Sciatic nerve (tissue), 2 donors: ENCODE results near the gene PPAN. TPM values are rescaled to one million over a fixed set of nuclear protein-coding genes. Genes with fewer than 3 reads are reported as not detected.

Source experiments
- ATAC-seq: fragments of 200-7000 bp; cut with Tn5 transposase; one replicate; pipeline ENCODE4 v1.9.1; 2020; ENCODE audit warnings: mild to moderate bottlenecking, moderate library complexity
- DNase-seq: peaks from one replicate; pipeline ENCODE4 v3.0.0-alpha.2; 2020; ENCODE audit warnings: low spot score
- intact Hi-C: fragments of 100-400 bp; cut with DNase I; formaldehyde crosslinking; loops from one replicate; pipeline ENCODE4 v1.14.2; 2022
- total RNA-seq: library from RNA; stranded (reverse); fragmentation: NEBNext Ultra II Directional; extraction: Animal tissue kit (Norgen Biotek cat#: 25700); gene quantifications from one replicate; pipeline ENCODE4 v1.2.1, GENCODE V29; 2021
- donor health status: DM: no; HTN: no; CAD: no.
- donor health status: DM: no; HTN: no; CAD: no.

PPAN gene, protein sequence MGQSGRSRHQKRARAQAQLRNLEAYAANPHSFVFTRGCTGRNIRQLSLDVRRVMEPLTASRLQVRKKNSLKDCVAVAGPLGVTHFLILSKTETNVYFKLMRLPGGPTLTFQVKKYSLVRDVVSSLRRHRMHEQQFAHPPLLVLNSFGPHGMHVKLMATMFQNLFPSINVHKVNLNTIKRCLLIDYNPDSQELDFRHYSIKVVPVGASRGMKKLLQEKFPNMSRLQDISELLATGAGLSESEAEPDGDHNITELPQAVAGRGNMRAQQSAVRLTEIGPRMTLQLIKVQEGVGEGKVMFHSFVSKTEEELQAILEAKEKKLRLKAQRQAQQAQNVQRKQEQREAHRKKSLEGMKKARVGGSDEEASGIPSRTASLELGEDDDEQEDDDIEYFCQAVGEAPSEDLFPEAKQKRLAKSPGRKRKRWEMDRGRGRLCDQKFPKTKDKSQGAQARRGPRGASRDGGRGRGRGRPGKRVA
- total RNA-seq, result 31.3 TPM

DNA sequence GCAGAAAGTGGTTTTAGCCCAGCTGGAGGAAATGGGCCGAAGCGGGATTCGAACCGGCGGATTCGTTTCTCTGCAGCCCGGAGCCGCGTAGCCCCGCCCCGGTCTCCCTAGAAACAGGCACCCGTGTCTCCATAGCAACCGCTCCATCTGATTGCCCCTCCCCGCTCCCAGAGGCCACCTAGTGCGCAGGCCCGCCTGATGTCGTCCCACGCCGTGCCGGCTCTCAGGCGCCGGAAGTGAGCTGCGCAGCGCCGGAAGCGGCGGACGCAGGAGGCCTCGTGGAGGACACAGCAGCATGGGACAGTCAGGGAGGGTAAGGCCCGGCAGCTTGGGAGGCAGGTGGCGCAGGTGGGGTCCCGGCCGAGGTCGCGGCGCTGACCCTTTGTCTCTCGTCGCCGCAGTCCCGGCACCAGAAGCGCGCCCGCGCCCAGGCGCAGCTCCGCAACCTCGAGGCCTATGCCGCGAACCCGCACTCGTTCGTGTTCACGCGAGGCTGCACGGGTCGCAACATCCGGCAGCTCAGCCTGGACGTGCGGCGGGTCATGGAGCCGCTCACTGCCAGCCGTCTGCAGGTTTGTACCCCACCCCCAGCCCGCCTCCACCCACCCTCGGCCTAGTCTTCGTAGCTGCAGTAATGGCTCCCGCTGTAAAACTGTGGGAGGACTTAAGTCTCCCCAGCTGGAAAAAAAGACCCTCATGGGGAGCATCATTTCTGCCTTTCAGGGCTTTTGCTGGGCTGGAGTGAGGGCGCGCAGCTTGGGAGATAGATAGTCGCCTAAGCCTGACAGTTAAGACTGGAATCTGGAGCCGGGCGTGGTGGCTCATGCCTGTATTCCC, at the start of gene PPAN:
Gene PPAN (plus strand): TSS at position 263 of the 837 bp plus-strand sequence. CDS start 33 bp downstream, at position 296.
- intact Hi-C loops, result loop anchor here (10.0 kb wide), 1 partner anchor 172 kb away; the partner anchor contains the start of gene OLFM2
- peak; percentile 99 for ATAC-seq
- peak; percentile 99 for DNase-seq

DNA sequence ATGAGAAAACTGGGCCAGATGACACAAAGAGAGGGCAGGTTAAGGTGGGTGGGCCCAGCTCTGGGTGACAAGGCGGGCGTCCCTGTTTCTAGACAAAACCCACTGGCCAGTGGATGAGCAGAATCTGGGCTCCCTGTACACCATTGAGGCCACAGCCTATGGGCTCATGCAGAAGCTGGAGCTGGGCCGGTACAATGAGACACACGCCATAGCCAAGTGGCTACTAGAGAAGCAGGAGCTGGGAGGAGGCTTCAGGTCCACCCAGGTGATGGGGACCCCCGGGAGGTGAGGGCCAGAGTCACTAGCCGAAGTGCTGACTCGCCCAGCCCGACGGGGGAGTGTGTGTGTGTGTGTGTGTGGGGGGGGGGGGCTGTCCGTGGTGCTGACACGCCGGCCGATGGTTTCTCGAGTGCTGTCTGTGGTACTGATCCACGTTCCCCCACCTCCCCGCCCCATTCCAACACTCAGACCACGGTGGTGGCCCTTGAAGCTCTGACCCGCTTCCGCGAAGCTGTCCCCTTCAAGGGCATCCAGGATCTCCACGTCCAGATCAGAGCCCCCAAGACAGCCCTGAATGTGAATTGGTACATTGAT, 44.3 kb upstream of the PPAN start:
- intact Hi-C loops, result no loop called here
- no peak for ATAC-seq
- DNase-seq, result no peak

DNA sequence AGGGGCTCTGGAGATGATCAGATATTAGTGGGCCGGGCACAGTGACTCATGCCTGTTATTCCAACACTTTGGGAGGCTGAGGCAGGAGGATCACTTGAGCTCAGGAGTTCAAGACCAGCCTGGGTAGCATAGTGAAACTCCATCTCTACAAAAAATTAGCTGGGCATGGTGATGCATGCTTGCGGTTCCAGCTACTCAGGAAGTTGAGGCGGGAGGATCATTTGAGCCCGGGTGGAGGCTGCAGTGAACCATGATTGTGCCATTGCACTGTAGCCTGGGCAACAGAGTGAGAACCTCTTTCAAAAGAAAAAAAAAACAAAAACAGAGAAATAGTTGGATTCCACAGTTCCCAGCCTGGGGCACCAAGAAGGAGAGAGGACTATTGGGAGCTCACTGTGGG, 38.0 kb upstream of the PPAN start:
- ATAC-seq, result no peak
- no peak for DNase-seq
- intact Hi-C loops, result no loop called here

DNA sequence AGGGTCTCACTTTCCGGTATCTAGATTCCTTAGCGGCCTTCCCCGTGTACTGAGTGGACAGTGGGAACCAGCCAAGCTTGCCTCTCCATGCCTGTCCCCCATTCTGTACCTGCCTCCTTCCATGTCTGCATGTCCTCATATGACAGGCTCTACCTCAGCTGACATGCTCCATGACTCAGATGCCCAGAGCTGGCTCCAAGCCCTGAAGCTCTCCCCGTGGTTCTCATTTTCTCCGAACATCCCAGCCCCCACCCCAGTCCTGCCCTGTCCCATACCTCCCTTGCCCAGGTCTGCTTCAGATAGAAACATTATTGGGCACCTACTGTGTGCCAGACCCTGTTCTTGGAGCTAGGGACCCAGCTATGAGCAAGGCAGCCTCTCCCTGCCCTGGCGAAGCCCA, 37.1 kb upstream of the PPAN start:
- intact Hi-C loops, result no loop called here

DNA sequence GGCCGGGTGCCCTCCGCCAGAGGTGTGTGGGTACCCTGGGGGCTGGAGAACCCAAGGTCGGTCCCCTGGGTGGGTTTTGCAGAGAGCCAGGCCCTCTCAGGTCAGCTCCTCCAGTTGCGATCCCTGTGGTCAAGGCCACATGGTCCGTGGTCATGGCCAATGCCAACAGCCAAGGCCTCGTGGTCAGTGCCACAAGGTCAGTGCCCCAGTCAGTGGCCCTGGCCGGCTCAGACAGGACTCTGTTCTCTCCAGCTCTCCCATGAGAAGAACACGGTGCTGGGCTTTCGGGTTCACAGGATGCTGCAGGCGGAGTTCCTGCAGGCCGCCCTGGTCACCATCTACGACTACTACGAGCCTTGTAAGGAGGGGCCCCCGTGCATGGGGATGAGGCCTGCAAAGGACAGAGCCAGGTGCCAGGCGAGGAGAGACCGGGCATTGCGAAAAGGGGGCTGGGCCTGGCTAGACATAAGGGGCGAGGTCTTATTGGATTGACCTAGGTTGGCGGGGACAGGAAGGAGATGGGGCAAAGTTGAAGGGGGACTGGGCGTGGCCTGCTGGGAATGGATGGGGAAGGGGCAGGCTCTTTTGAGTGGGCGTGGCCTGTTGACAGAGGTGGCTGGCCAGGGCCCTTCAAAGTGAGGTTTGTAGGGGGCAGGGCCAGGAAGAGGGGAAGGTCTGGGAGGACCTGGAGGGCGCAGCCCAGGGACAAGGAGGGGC, 35.3 kb upstream of the PPAN start:
- no peak for DNase-seq
- ATAC-seq, result no peak

More for the DNA sequence above, 37.1 kb upstream of the PPAN start:
- ATAC-seq (no peak), DNase-seq (no peak)

DNA sequence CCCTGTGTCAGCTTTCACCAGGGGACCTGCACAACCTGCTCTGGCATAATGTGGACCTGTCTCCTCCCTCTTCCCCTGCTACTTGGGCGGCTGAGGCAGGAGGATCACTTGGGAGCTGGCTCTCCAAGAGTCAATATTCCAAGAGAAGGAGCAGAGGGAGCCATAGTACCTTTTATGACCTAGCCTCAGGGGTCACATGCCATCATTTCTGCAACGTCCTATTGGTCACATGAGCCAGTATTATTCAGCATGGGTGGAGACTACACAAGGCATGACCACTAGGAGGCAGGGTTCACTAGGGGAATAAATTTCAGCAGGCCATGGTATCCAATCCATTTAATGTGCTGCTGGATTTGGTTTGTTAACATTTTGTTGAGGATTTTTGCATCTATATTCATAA, 32.0 kb upstream of the PPAN start:
- DNase-seq (no peak), ATAC-seq (no peak)
- intact Hi-C loops, result no loop called here

More for the DNA sequence above, 35.3 kb upstream of the PPAN start:
- intact Hi-C loops, result no loop called here

DNA sequence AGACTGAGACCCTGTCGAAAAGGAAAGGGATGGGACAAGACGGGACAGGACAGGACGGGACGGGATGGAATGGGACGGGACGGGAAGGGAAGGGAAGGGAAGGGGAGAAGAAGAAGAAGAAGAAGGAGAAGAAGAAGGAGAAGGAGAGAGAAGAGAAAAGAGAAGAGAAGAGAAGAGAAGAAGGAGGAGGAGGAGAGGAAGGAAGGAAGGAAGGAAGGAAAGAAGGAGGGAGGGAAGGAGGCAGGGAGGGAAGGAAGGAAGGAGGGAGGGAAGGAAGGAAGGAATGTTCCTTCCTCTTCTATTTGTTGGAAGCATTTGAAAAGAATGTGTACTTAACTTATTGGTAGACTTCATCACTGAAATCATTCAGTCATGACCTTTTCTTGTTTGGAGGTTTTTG, 29.6 kb upstream of the PPAN start:
- no peak for ATAC-seq

DNA sequence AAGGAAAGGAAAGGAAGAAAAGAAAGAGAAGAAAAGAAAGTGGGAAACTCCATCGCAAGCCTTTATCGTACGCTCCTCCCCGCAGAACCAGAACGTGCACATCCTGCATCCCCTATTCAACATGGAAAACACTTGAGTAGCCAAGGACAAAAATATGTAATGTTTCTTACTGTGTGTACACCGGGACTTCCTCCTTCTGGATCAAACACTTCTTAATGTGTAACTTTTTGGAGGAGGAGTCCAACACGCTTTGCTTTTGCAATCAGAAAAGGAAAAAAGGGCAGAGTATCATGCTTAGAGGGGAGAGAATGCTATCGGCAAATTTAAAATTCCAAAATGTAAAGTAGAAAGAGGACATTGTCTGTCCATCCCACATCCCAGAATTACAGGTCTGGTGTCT, 27.8 kb upstream of the PPAN start:
- no peak for DNase-seq

More for the DNA sequence above, 29.6 kb upstream of the PPAN start:
- no peak for DNase-seq
- intact Hi-C loops, result no loop called here

DNA sequence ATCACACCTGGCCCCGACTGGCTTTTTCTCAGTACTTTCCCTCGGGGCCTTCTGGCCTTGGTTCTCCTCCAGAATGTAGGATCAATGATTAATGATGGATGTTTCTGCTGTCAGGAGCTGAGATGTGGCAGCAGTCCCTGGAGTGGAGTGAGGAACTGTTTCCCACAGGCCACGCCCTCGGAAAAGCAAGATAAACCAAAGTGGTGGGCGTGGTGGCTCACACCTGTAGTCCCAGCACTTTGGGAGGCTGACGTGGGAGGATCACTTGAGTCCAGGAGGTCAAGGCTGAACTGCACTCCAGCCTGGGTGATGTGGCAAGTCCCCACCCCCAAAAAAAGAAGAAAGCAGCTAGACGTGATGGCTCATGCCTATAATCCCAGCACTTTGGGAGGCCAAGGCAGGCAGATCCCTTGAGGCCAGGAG, 27.1 kb upstream of the PPAN start:
- DNase-seq (no peak), ATAC-seq (no peak)
- intact Hi-C loops, result no loop called here

More for the DNA sequence above, 27.8 kb upstream of the PPAN start:
- intact Hi-C loops, result no loop called here
- no peak for ATAC-seq

DNA sequence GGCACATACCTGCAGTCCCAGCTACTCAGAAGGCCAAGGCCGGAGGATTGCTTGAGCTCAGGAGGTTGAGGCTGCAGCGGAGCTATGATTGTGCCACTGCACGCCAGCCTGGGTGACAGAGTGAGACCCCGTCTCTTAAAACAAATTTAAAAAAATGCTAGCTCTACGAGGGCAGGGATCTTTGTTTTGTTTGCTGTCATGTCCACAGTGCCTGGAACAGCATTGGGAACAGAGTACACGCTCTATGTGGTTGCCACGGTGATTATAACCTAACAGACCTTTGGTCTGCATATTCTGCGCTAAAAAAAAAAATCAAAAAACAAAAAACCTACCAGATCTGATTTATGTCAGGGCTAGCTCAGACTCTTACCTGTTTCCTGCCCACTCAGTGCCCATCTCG, 22.3 kb upstream of the PPAN start:
- intact Hi-C loops, result no loop called here
- DNase-seq, result no peak
- no peak for ATAC-seq

DNA sequence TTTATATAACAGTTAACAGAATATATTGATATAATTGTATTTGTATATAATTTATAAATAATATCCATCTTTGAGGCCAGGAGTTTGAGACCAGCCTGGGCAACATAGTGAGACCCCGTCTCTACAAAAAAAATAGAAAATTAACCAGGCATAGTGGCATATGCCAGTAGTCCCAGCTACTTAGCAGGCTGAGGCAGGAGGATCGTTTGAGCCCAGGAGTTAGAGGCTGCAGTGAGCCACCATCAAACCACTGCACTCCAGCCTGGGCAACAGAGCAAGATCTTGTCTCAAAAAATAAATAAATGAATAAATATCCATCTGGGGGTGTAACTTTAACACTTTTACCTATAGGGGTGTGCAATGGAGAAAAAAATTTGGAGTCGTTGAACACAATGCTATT, 21.4 kb upstream of the PPAN start:
- DNase-seq (no peak), ATAC-seq (no peak)
- intact Hi-C loops, result no loop called here

DNA sequence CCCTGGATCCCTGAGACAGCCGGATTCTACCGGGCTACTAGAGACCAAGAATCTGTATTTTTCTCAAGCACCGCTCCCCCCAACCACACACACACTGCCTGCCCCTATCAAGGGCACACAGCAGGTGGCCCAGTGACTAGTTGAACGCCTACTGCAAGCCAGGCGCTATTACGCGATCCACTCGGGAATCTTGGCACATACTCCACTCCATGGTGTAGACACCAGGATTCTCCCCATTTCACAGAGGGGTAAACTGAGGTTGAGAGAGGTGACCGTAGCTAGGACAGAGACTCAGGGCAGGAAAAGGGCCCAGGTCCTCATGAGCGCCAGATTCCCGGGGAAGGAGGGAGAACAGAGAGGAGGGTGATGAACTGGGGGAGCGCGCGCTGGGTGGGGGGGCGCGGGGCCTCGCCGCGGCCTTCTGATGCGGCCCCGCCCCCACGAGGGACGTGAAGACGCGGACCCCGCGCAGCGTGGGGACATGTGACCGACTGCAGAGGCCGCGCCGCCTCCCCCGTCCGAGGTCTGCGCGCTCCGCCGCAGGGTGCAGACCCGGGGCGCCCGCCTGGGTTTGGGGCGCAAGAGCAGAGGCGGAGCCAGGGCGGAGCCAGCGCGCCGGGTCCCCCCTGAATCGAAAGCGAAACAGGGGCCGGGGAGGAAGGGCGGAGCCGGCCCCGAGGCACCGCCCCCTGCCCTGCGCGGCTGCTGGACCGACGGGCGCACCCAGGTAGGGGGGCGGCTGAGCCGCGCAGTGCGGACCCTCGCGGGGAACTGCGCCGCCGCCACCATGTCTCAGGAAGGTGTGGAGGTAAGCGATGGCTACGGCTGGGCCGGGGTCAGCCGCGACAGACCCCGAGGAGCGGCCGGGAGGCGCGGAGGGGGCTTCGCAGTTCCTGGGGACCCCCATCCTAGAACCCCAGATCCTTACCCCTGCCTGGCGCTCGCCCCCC, 20.2 kb upstream of the PPAN start, which contains the start of gene SHFL:
Gene SHFL (plus strand): TSS at position 677 of the 950 bp plus-strand sequence. CDS start 111 bp downstream, at position 788.
- ATAC-seq, result peak; percentile 90
- intact Hi-C loops, result no loop called here
- peak; percentile 86 for DNase-seq

DNA sequence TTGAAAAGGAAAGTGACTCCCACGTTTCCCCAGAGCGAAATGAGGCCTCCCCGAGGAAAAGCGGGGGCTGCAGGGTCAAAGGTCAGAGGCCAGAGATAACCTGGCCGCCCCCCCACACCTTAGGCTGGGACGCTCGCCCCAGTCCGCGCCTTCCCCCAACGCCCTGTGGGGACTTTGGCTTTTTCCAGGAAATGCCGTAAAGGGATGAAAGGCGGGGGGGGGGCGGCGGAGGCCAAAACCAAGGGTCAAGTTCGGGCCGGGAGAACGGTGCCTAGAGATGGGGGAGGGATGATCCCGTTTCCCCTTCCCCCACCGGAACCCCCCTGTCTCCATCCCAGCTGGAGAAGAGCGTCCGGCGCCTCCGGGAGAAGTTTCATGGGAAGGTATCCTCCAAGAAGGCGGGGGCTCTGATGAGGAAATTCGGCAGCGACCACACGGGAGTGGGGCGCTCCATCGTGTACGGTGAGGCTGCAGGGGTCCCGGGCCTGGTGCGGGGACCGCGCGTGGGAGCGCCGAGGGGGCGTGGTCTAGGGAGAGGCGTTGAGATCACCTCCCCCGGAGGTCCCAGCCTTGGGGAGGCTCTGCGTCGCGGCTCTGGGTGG, 19.5 kb upstream of the PPAN start:
- intact Hi-C loops, result no loop called here
- DNase-seq (peak; percentile 77), ATAC-seq (peak; percentile 52)

DNA sequence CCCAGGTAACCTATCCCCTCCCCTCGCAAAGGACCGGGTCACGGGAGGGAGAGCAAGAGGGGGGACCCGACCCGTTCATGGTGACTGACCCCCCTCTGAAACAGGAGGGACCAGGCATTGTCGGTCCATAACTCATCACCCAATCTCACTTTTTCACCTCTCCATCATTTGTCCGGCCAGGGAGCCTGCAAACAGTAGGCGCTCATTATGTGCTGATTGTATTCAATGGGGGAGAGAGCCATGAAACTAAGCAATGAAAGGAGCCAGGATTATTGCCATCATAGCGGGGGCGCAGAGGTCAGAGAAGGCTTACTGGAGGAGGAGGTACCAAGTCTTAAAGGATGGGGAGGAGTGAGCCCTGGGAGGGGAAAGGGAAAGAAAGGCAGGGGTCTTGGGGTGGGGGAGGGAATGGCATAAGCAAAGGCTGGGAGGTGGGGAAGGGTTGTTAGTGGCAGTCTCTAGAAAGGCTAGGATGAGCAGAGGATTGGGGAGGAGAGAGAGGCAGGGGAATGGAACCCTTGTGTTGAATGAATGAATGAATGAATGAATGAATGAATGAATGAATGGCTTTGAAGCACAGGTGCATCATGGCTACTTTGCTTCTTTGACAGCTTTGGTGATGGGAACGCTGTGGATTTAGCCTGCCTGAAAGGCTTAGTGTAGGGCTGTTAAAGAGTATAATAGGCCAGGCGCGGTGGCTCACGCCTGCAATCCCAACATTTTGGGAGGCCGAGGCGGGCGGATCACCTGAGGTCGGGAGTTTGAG, 18.7 kb upstream of the PPAN start:
- DNase-seq, result no peak
- intact Hi-C loops, result no loop called here
- ATAC-seq, result no peak

DNA sequence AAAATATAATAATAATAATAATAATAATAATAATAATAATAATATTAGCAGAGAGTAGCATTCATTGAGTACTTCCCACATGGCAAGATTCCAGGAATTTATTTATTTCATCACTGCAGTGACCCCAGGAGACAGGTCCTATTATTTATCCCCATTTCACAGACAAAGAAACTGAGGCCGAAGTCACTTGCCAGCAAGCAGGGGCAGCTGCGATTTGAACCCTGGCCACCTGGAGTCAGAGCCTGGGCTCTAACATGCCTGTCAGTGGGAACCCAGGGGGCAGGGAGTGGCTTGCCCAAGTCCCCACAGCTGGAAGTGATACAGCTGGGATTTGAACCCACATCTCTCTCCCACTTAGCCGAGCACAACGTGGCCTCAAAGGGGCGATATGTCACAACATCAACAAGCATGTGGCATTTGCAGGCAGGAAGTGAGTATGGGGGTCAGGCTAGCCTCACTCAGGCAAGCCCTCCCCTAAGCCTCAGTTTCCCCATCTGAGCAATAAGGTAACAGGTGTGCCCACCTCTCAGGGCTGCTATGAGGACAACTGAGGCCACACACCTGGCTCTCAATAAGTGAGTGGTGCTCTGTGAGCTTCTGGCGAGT, 17.1 kb upstream of the PPAN start:
- intact Hi-C loops, result no loop called here
- no peak for DNase-seq
- ATAC-seq, result no peak

DNA sequence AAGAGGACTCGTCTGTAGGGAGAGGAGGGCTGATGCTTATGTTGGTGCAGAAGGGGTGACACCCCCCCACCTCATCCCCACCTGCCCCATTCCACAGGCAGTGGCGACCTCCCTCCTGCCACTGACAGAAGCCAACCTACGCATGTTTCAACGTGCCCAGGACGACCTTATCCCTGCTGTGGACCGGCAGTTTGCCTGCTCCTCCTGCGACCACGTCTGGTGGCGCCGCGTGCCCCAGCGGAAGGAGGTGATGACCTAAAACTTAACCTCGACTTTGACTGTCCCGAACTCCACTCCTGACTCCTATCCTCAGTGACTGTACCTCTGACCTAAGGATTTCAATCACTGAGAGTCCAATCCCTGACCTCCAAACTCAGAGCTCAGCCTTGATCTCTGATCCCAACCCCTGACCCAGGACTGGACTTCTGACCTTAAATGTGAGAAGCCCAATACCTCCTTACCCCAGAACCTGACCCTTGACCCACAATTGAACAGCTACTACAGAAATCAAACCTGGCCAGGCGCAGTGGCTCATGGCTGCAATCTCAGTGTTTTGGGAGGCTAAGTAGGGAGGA, 16.3 kb upstream of the PPAN start:
- ATAC-seq, result no peak

More for the DNA sequence above, 16.3 kb upstream of the PPAN start:
- intact Hi-C loops, result no loop called here
- no peak for DNase-seq
